ENCODE data around the gene CHST4.

GRCh38 chr16:71565812-71566700 is 39.8 kb downstream of the CHST4 start:
- TF ChIP-seq, protein P1, sequence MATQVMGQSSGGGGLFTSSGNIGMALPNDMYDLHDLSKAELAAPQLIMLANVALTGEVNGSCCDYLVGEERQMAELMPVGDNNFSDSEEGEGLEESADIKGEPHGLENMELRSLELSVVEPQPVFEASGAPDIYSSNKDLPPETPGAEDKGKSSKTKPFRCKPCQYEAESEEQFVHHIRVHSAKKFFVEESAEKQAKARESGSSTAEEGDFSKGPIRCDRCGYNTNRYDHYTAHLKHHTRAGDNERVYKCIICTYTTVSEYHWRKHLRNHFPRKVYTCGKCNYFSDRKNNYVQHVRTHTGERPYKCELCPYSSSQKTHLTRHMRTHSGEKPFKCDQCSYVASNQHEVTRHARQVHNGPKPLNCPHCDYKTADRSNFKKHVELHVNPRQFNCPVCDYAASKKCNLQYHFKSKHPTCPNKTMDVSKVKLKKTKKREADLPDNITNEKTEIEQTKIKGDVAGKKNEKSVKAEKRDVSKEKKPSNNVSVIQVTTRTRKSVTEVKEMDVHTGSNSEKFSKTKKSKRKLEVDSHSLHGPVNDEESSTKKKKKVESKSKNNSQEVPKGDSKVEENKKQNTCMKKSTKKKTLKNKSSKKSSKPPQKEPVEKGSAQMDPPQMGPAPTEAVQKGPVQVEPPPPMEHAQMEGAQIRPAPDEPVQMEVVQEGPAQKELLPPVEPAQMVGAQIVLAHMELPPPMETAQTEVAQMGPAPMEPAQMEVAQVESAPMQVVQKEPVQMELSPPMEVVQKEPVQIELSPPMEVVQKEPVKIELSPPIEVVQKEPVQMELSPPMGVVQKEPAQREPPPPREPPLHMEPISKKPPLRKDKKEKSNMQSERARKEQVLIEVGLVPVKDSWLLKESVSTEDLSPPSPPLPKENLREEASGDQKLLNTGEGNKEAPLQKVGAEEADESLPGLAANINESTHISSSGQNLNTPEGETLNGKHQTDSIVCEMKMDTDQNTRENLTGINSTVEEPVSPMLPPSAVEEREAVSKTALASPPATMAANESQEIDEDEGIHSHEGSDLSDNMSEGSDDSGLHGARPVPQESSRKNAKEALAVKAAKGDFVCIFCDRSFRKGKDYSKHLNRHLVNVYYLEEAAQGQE (IDR thresholded peaks at IDR 0.05; ENCODE audit: low read depth, low read length), result no peak
- TF ChIP-seq, protein P2, sequence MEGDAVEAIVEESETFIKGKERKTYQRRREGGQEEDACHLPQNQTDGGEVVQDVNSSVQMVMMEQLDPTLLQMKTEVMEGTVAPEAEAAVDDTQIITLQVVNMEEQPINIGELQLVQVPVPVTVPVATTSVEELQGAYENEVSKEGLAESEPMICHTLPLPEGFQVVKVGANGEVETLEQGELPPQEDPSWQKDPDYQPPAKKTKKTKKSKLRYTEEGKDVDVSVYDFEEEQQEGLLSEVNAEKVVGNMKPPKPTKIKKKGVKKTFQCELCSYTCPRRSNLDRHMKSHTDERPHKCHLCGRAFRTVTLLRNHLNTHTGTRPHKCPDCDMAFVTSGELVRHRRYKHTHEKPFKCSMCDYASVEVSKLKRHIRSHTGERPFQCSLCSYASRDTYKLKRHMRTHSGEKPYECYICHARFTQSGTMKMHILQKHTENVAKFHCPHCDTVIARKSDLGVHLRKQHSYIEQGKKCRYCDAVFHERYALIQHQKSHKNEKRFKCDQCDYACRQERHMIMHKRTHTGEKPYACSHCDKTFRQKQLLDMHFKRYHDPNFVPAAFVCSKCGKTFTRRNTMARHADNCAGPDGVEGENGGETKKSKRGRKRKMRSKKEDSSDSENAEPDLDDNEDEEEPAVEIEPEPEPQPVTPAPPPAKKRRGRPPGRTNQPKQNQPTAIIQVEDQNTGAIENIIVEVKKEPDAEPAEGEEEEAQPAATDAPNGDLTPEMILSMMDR (IDR thresholded peaks at IDR 0.05), result no peak
- no peak for TF ChIP-seq POLR2AphosphoS5 (IDR thresholded peaks at IDR 0.05; ENCODE audit: low read depth, low read length)
- TF ChIP-seq SMC3 (IDR thresholded peaks at IDR 0.05; ENCODE audit: low read depth, low read length), result no peak
- no peak for TF ChIP-seq SIN3A (IDR thresholded peaks at IDR 0.05; ENCODE audit: borderline replicate concordance, low read depth, low read length)
- no peak for TF ChIP-seq TAF1 (IDR thresholded peaks at IDR 0.05; ENCODE audit: borderline replicate concordance, low read depth, low read length)
- no peak for TF ChIP-seq GATA2 (CRISPR knock-in tag; IDR thresholded peaks at IDR 0.05)
- no peak for TF ChIP-seq RAD21 (IDR thresholded peaks at IDR 0.05; ENCODE audit: low read length)
- TF ChIP-seq FOXM1 (IDR thresholded peaks at IDR 0.05; ENCODE audit: low read depth), result no peak

All from SK-N-SH (cell line).